CD8-positive, alpha-beta memory T cell (primary cell): ENCODE results near the gene SRXN1. TPM values are rescaled to one million over a fixed set of nuclear protein-coding genes. Genes with fewer than 3 reads are reported as not detected.
"Not testable (repeated sequence)": the region's sequence is repeated elsewhere in the genome, so short reads cannot be mapped to it uniquely, and the experiment has no call there.

Source experiments
- CTCF ChIA-PET: fragments of 350-600 bp; sonication (Branson Sonifier 250); formaldehyde crosslinking; loops from one replicate; lab custom pipeline; 2021; ENCODE audit warnings: antibody characterized with exemption; lab: Charles Lee
- POLR2A ChIA-PET: fragments of 350-600 bp; sonication (Branson Sonifier 250); formaldehyde crosslinking; loops from one replicate; lab custom pipeline; 2021; ENCODE audit warnings: antibody characterized with exemption; lab: Charles Lee
- DNase-seq, 5 donors: peaks; one replicate each; pipeline versions ENCODE4 v3.0.0 to v3.0.0-alpha.2; 2020 to 2022; ENCODE audit warnings: mixed read lengths in 1 of 5
- H3K27ac ChIP-seq: one replicate; pipeline ENCODE4 v1.7.0; 2013; ENCODE audit warnings: low read depth, mild to moderate bottlenecking, low read length, moderate library complexity
- H3K27me3 ChIP-seq: 2 replicates; pipeline ENCODE4 v1.7.0; 2013; ENCODE audit warnings: low read length, mild to moderate bottlenecking; ENCODE audit not compliant: insufficient read depth, poor library complexity, severe bottlenecking
- H3K36me3 ChIP-seq: 2 replicates; pipeline ENCODE4 v1.7.0; 2013; ENCODE audit warnings: mild to moderate bottlenecking, low read length, moderate library complexity; ENCODE audit not compliant: insufficient read depth
- H3K4me1 ChIP-seq: 2 replicates; pipeline ENCODE4 v1.7.0; 2013; ENCODE audit warnings: mild to moderate bottlenecking, low read length, moderate library complexity; ENCODE audit not compliant: insufficient read depth
- H3K4me3 ChIP-seq: 2 replicates; pipeline ENCODE4 v1.7.0; 2013; ENCODE audit warnings: mild to moderate bottlenecking, low read length
- H3K9me3 ChIP-seq: 2 replicates; pipeline ENCODE4 v1.7.0; 2013; ENCODE audit warnings: mild to moderate bottlenecking, low read length
- H3K27ac Mint-ChIP-seq, 8 donors: one replicate each; pipeline ENCODE4 v1.8.0; 2020 to 2021; ENCODE audit warnings: mixed read lengths in 8 of 8, mild to moderate bottlenecking in 6 of 8, inconsistent platforms in 3 of 8, moderate library complexity in 3 of 8
- H3K27me3 Mint-ChIP-seq, 2 donors: one replicate each; pipeline ENCODE4 v1.8.0; 2020 to 2021; ENCODE audit warnings: mixed read lengths in 2 of 2, mild to moderate bottlenecking in 1 of 2, moderate library complexity in 1 of 2
- H3K36me3 Mint-ChIP-seq, 3 donors: one replicate each; pipeline ENCODE4 v1.8.0; 2020 to 2021; ENCODE audit warnings: mixed read lengths in 3 of 3, inconsistent platforms in 1 of 3, mild to moderate bottlenecking in 1 of 3
- H3K4me1 Mint-ChIP-seq, 3 donors: one replicate each; pipeline ENCODE4 v1.8.0; 2020 to 2021; ENCODE audit warnings: mixed read lengths in 3 of 3, inconsistent platforms in 1 of 3, mild to moderate bottlenecking in 1 of 3
- H3K4me3 Mint-ChIP-seq, 7 donors: one replicate each; pipeline ENCODE4 v1.8.0; 2020 to 2021; ENCODE audit warnings: mixed read lengths in 7 of 7, mild to moderate bottlenecking in 6 of 7, moderate library complexity in 4 of 7, inconsistent platforms in 2 of 7
- H3K9me3 Mint-ChIP-seq, 5 donors: one replicate each; pipeline ENCODE4 v1.8.0; 2020 to 2022; ENCODE audit warnings: mixed read lengths in 5 of 5, mild to moderate bottlenecking in 3 of 5, moderate library complexity in 2 of 5, inconsistent platforms in 1 of 5
- polyA plus RNA-seq: library from polyadenylated mRNA; unstranded; fragments of 300-500 nt; fragmentation: Illumina TruSeq; gene quantifications from one replicate; pipeline ENCODE4 v1.2.3, GENCODE V29; 2021
- total RNA-seq, 2 experiments: library from RNA; stranded (reverse); gene quantifications; one replicate each; pipeline ENCODE4 v1.2.3, GENCODE V29; 2021

SRXN1 gene
- total and polyA plus RNA-seq, 3 experiments from 2014 or later: 20.3 to 26.3 (median 25.9) TPM

GRCh38 chr20:693786-694185 is 40.8 kb upstream of the SRXN1 start:
- not testable (repeated sequence) for H3K36me3 Mint-ChIP-seq, H3K4me3 ChIP-seq, H3K27ac ChIP-seq

GRCh38 chr20:692044-692443 is 39.0 kb upstream of the SRXN1 start:
- CTCF ChIA-PET: no interaction called here
- H3K4me1 ChIP-seq: no peaks in the 10 kb centered on the region
- H3K27me3 ChIP-seq: peaks cover 7% of the 10 kb centered on the region
- H3K36me3 ChIP-seq: no peaks in the 10 kb centered on the region
- peaks cover 0 to 2% (median 0%) of the 10 kb centered on the region in 5 donors for H3K9me3 Mint-ChIP-seq
- H3K4me3 ChIP-seq: no peak overlapping the region
- H3K9me3 ChIP-seq: no peaks in the 10 kb centered on the region
- no peak overlapping the region for H3K4me3 Mint-ChIP-seq
- peaks cover 2 to 54% of the 10 kb centered on the region in 2 donors for H3K27me3 Mint-ChIP-seq
- POLR2A ChIA-PET: no interaction called here
- H3K36me3 Mint-ChIP-seq: no peaks in the 10 kb centered on the region
- no peak overlapping the region for H3K27ac ChIP-seq
- DNase-seq: no peak
- no peaks in the 10 kb centered on the region for H3K4me1 Mint-ChIP-seq
- no peak overlapping the region for H3K27ac Mint-ChIP-seq

More at GRCh38 chr20:693786-694185, 40.8 kb upstream of the SRXN1 start:
- H3K27ac Mint-ChIP-seq: peak overlapping the region in 1 of 8 donors; percentile 68
- H3K4me1 Mint-ChIP-seq, H3K4me3 Mint-ChIP-seq, H3K36me3 ChIP-seq, H3K9me3 ChIP-seq, H3K4me1 ChIP-seq, POLR2A ChIA-PET, H3K27me3 ChIP-seq, DNase-seq, H3K9me3 Mint-ChIP-seq: not testable (repeated sequence)
- peaks cover 5 to 47% of the 10 kb centered on the region in 2 donors for H3K27me3 Mint-ChIP-seq
- CTCF ChIA-PET: interaction anchor here (1.4 kb wide), 1 partner anchor 15 kb away, joined by 3 read pairs; no protein-coding TSS in a partner anchor

- ChIA-PET CTCF (no interaction called here), POLR2A (no interaction called here)
- Histone ChIP-seq H3K27ac (no peak overlapping the region), H3K4me3 (no peak overlapping the region), H3K4me1 (no peaks in the 10 kb centered on the region), H3K9me3 (no peaks in the 10 kb centered on the region), H3K27me3 (peaks cover 7% of the 10 kb centered on the region), H3K36me3 (no peaks in the 10 kb centered on the region)
- Mint-ChIP-seq H3K4me3 (no peak overlapping the region), H3K9me3 (peaks cover 0 to 2% (median 0%) of the 10 kb centered on the region in 5 donors), H3K27ac (no peak overlapping the region), H3K36me3 (no peaks in the 10 kb centered on the region), H3K4me1 (no peaks in the 10 kb centered on the region), H3K27me3 (peaks cover 4 to 52% of the 10 kb centered on the region in 2 donors)
- DNase-seq: no peak
Measured at GRCh38 chr20:689947-690346, 36.9 kb upstream of the SRXN1 start.

- H3K4me3 ChIP-seq: no peak overlapping the region
- H3K36me3 ChIP-seq: no peaks in the 10 kb centered on the region
- H3K9me3 ChIP-seq: no peaks in the 10 kb centered on the region
- Mint-ChIP-seq H3K4me1 (no peaks in the 10 kb centered on the region), H3K27me3 (peaks cover 10 to 50% of the 10 kb centered on the region in 2 donors), H3K36me3 (no peaks in the 10 kb centered on the region), H3K4me3 (no peak overlapping the region), H3K9me3 (peaks cover 0 to 2% (median 0%) of the 10 kb centered on the region in 5 donors), H3K27ac (no peak overlapping the region)
- POLR2A ChIA-PET: no interaction called here
- CTCF ChIA-PET: no interaction called here
- H3K4me1 ChIP-seq: no peaks in the 10 kb centered on the region
- no peak for DNase-seq
- peaks cover 7% of the 10 kb centered on the region for H3K27me3 ChIP-seq
- H3K27ac ChIP-seq: no peak overlapping the region
Measured at GRCh38 chr20:689348-689747, 36.3 kb upstream of the SRXN1 start.

- Histone ChIP-seq H3K27me3 (peaks cover 7% of the 10 kb centered on the region), H3K4me3 (no peak overlapping the region), H3K4me1 (no peaks in the 10 kb centered on the region), H3K9me3 (no peaks in the 10 kb centered on the region), H3K27ac (no peak overlapping the region), H3K36me3 (no peaks in the 10 kb centered on the region)
- DNase-seq: no peak
- H3K9me3 Mint-ChIP-seq: peaks cover 0 to 2% (median 0%) of the 10 kb centered on the region in 5 donors
- H3K36me3 Mint-ChIP-seq: no peaks in the 10 kb centered on the region
- H3K4me3 Mint-ChIP-seq: no peak overlapping the region
- H3K4me1 Mint-ChIP-seq: no peaks in the 10 kb centered on the region
- CTCF ChIA-PET: no interaction called here
- H3K27me3 Mint-ChIP-seq: peaks cover 10 to 46% of the 10 kb centered on the region in 2 donors
- H3K27ac Mint-ChIP-seq: no peak overlapping the region
- POLR2A ChIA-PET: no interaction called here
Measured at GRCh38 chr20:688809-689212, 35.8 kb upstream of the SRXN1 start.

GRCh38 chr20:687468-688203 is 34.6 kb upstream of the SRXN1 start:
- Mint-ChIP-seq H3K27ac (no peak overlapping the region), H3K36me3 (no peaks in the 10 kb centered on the region), H3K27me3 (peaks cover 11 to 47% of the 10 kb centered on the region in 2 donors), H3K4me1 (no peaks in the 10 kb centered on the region), H3K9me3 (peaks cover 0 to 2% (median 0%) of the 10 kb centered on the region in 5 donors), H3K4me3 (no peak overlapping the region)
- no peak for DNase-seq
- H3K4me1 ChIP-seq: no peaks in the 10 kb centered on the region
- no peak overlapping the region for H3K27ac ChIP-seq
- H3K9me3 ChIP-seq: no peaks in the 10 kb centered on the region
- H3K36me3 ChIP-seq: no peaks in the 10 kb centered on the region
- H3K27me3 ChIP-seq: peaks cover 7% of the 10 kb centered on the region
- ChIA-PET POLR2A (no interaction called here), CTCF (no interaction called here)
- no peak overlapping the region for H3K4me3 ChIP-seq

GRCh38 chr20:684676-685319 is 31.8 kb upstream of the SRXN1 start:
- CTCF ChIA-PET: no interaction called here

GRCh38 chr20:682123-682522 is 29.1 kb upstream of the SRXN1 start:
- Histone ChIP-seq H3K27ac (no peak overlapping the region), H3K36me3 (no peaks in the 10 kb centered on the region), H3K4me1 (no peaks in the 10 kb centered on the region), H3K9me3 (no peaks in the 10 kb centered on the region), H3K4me3 (no peak overlapping the region), H3K27me3 (peaks cover 19% of the 10 kb centered on the region)
- H3K27ac Mint-ChIP-seq: no peak overlapping the region
- POLR2A ChIA-PET: no interaction called here
- no peaks in the 10 kb centered on the region for H3K36me3 Mint-ChIP-seq
- H3K4me3 Mint-ChIP-seq: no peak overlapping the region
- H3K4me1 Mint-ChIP-seq: no peaks in the 10 kb centered on the region
- peaks cover 49 to 58% of the 10 kb centered on the region in 2 donors for H3K27me3 Mint-ChIP-seq
- no peak for DNase-seq
- CTCF ChIA-PET: no interaction called here
- peaks cover 0 to 2% (median 0%) of the 10 kb centered on the region in 5 donors for H3K9me3 Mint-ChIP-seq

More at GRCh38 chr20:684676-685319, 31.8 kb upstream of the SRXN1 start:
- Mint-ChIP-seq H3K9me3 (peaks cover 0 to 2% (median 0%) of the 10 kb centered on the region in 5 donors), H3K27ac (no peak overlapping the region), H3K4me3 (no peak overlapping the region), H3K36me3 (no peaks in the 10 kb centered on the region), H3K27me3 (peaks cover 25 to 59% of the 10 kb centered on the region in 2 donors), H3K4me1 (no peaks in the 10 kb centered on the region)
- no peak overlapping the region for H3K27ac ChIP-seq
- H3K9me3 ChIP-seq: no peaks in the 10 kb centered on the region
- DNase-seq: no peak
- no peaks in the 10 kb centered on the region for H3K36me3 ChIP-seq
- no peak overlapping the region for H3K4me3 ChIP-seq
- no peaks in the 10 kb centered on the region for H3K4me1 ChIP-seq
- no peaks in the 10 kb centered on the region for H3K27me3 ChIP-seq
- POLR2A ChIA-PET: no interaction called here
